PC-3 (cell line): ENCODE results near the gene ACAN.

Source experiments
- EZH2 ChIP-seq: fragments of 300-600 bp; sonication (generic); IDR thresholded peaks from one replicate; pipeline ENCODE4 v1.6.1; 2017; ENCODE audit warnings: antibody characterized with exemption, mild to moderate bottlenecking, low read length; ENCODE audit not compliant: unreplicated experiment
- EZH2phosphoT487 ChIP-seq: fragments of 300-600 bp; sonication (generic); IDR thresholded peaks from 2 replicates; pipeline ENCODE4 v1.6.1; 2018; ENCODE audit warnings: mild to moderate bottlenecking, antibody characterized with exemption, low read length, borderline replicate concordance
- TF ChIP-seq, protein P1 (sequence below): fragments of 300-600 bp; sonication (generic); conservative IDR thresholded peaks from 2 replicates; pipeline ENCODE4 v1.5.1; 2017; ENCODE audit warnings: antibody characterized with exemption, low read depth, mild to moderate bottlenecking, low read length

GRCh38 chr15:88898736-88899135, 95.5 kb downstream of the ACAN start:
- TF ChIP-seq, protein P1, sequence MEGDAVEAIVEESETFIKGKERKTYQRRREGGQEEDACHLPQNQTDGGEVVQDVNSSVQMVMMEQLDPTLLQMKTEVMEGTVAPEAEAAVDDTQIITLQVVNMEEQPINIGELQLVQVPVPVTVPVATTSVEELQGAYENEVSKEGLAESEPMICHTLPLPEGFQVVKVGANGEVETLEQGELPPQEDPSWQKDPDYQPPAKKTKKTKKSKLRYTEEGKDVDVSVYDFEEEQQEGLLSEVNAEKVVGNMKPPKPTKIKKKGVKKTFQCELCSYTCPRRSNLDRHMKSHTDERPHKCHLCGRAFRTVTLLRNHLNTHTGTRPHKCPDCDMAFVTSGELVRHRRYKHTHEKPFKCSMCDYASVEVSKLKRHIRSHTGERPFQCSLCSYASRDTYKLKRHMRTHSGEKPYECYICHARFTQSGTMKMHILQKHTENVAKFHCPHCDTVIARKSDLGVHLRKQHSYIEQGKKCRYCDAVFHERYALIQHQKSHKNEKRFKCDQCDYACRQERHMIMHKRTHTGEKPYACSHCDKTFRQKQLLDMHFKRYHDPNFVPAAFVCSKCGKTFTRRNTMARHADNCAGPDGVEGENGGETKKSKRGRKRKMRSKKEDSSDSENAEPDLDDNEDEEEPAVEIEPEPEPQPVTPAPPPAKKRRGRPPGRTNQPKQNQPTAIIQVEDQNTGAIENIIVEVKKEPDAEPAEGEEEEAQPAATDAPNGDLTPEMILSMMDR: no peak
- TF ChIP-seq EZH2: no peak
- TF ChIP-seq EZH2phosphoT487: no peak
